SK-N-SH treated with all-trans-retinoic acid at 6 μM for 48 hours (cell line): ENCODE data around the gene MAP3K13.

Experiments
- ATAC-seq: fragments of 200-7000 bp; cut with Tn5 transposase; 3 replicates; pipeline ENCODE4 v1.9.1; 2020; ENCODE audit warnings: mild to moderate bottlenecking, moderate library complexity
- BACH2 ChIP-seq: fragments of 250-450 bp; sonication (Bioruptor Pico); IDR thresholded peaks from 2 replicates; pipeline ENCODE4 v1.9.0; 2021; ENCODE audit warnings: mild to moderate bottlenecking, borderline replicate concordance
- CREB5 ChIP-seq: fragments of 250-450 bp; sonication (Bioruptor Pico); IDR thresholded peaks from 2 replicates; pipeline ENCODE4 v1.5.1; 2020; ENCODE audit warnings: low read depth, mild to moderate bottlenecking, moderate library complexity
- CSDC2 ChIP-seq: fragments of 250-450 bp; sonication (Bioruptor Pico); IDR thresholded peaks from 2 replicates; pipeline ENCODE4 v1.5.0; 2020; ENCODE audit warnings: mild to moderate bottlenecking, moderate library complexity
- ESRRG ChIP-seq: fragments of 250-450 bp; sonication (Bioruptor Pico); IDR thresholded peaks from 2 replicates; pipeline ENCODE4 v1.6.1; 2021; ENCODE audit warnings: mild to moderate bottlenecking
- GLIS3 ChIP-seq: fragments of 250-450 bp; sonication (Bioruptor Pico); IDR thresholded peaks from 2 replicates; pipeline ENCODE4 v1.5.0; 2020; ENCODE audit warnings: mild to moderate bottlenecking, moderate library complexity
- ISL1 ChIP-seq: fragments of 250-450 bp; sonication (Bioruptor Pico); IDR thresholded peaks from 2 replicates; pipeline ENCODE4 v2.1.2; 2022; ENCODE audit warnings: mild to moderate bottlenecking, moderate library complexity
- OSR1 ChIP-seq: fragments of 250-450 bp; sonication (Bioruptor Pico); IDR thresholded peaks from 2 replicates; pipeline ENCODE4 v1.8.0; 2022; ENCODE audit warnings: moderate library complexity, mild to moderate bottlenecking, inconsistent platforms
- PATZ1 ChIP-seq: fragments of 250-450 bp; sonication (Bioruptor Pico); IDR thresholded peaks from 2 replicates; pipeline ENCODE4 v1.8.0; 2020; ENCODE audit warnings: mild to moderate bottlenecking, moderate library complexity, borderline replicate concordance
- PPARA ChIP-seq: fragments of 250-450 bp; sonication (Bioruptor Pico); IDR thresholded peaks from 2 replicates; pipeline ENCODE4 v1.5.0; 2020; ENCODE audit warnings: mild to moderate bottlenecking, borderline replicate concordance
- RARB ChIP-seq: fragments of 250-450 bp; sonication (Bioruptor Pico); IDR thresholded peaks from 2 replicates; pipeline ENCODE4 v1.8.0; 2021; ENCODE audit warnings: mild to moderate bottlenecking, moderate library complexity
- TCF4 ChIP-seq: fragments of 250-450 bp; sonication (Bioruptor Pico); IDR thresholded peaks from 2 replicates; pipeline ENCODE4 v1.8.0; 2021; ENCODE audit warnings: mild to moderate bottlenecking, moderate library complexity, borderline replicate concordance
- TOX ChIP-seq: fragments of 250-450 bp; sonication (Bioruptor Pico); IDR thresholded peaks from 2 replicates; pipeline ENCODE4 v1.8.0; 2021; ENCODE audit warnings: mild to moderate bottlenecking, moderate library complexity, borderline replicate concordance
- TSHZ2 ChIP-seq: fragments of 250-450 bp; sonication (Bioruptor Pico); IDR thresholded peaks from 2 replicates; pipeline ENCODE4 v1.5.0; 2020; ENCODE audit warnings: mild to moderate bottlenecking, moderate library complexity
- ZNF565 ChIP-seq: fragments of 450-650 bp; formaldehyde crosslinking; conservative IDR thresholded peaks from 2 replicates; pipeline ENCODE4 v1.5.0; 2020; ENCODE audit warnings: low read depth, mild to moderate bottlenecking, moderate library complexity
- ZNF70 ChIP-seq: fragments of 450-650 bp; formaldehyde crosslinking; IDR thresholded peaks from 2 replicates; pipeline ENCODE4 v1.5.0; 2020; ENCODE audit warnings: mild to moderate bottlenecking, moderate library complexity

Gene MAP3K13

GRCh38 chr3:185361920-185362319 lies 1.0 kb upstream of the MAP3K13 start:
- no peak for ATAC-seq
- TF ChIP-seq ISL1 (CRISPR knock-in tag), result no peak
- TF ChIP-seq ZNF70 (CRISPR knock-in tag), result no peak
- TF ChIP-seq TSHZ2 (CRISPR knock-in tag), result no peak

- TF ChIP-seq TOX (CRISPR knock-in tag), result no peak
- no peak for TF ChIP-seq CREB5 (CRISPR knock-in tag)
- TF ChIP-seq OSR1 (CRISPR knock-in tag), result no peak
- no peak for TF ChIP-seq ISL1 (CRISPR knock-in tag)
- TF ChIP-seq TCF4, result no peak
- no peak for TF ChIP-seq RARB (CRISPR knock-in tag)
- no peak for TF ChIP-seq PPARA
- TF ChIP-seq BACH2, result no peak
- no peak for TF ChIP-seq PATZ1 (CRISPR knock-in tag)
- no peak for TF ChIP-seq CSDC2 (CRISPR knock-in tag)
- ATAC-seq, result peak; percentile 66
Measured at GRCh38 chr3:185363662-185364203, 797 bp downstream of the MAP3K13 start.

GRCh38 chr3:185365291-185366073 lies 2.5 kb downstream of the MAP3K13 start:
- TF ChIP-seq CSDC2 (CRISPR knock-in tag) (no peak), BACH2 (no peak), TCF4 (no peak), ZNF565 (CRISPR knock-in tag) (no peak), ZNF70 (CRISPR knock-in tag) (no peak), PATZ1 (CRISPR knock-in tag) (no peak), CREB5 (CRISPR knock-in tag) (no peak), TSHZ2 (CRISPR knock-in tag) (no peak), OSR1 (CRISPR knock-in tag) (no peak), TOX (CRISPR knock-in tag) (no peak), ESRRG (CRISPR knock-in tag) (no peak), GLIS3 (no peak)
- ATAC-seq, result no peak
